Activated gamma-delta T cell (primary cell): ENCODE results near the gene GIMAP8.
"Not testable (repeated sequence)": the region's sequence is repeated elsewhere in the genome, so short reads cannot be mapped to it uniquely, and the experiment has no call there.

Source experiments
- DNase-seq: peaks from one replicate; lab custom pipeline; 2025; lab: John Stamatoyannopoulos, UW

The GIMAP8 gene

GRCh38 chr7:150435390-150436073 lies 14.9 kb upstream of the GIMAP8 start:
- no peak for DNase-seq

GRCh38 chr7:150439967-150440366 lies 10.5 kb upstream of the GIMAP8 start:
- DNase-seq, result no peak

GRCh38 chr7:150441524-150441923 lies 8.9 kb upstream of the GIMAP8 start:
- DNase-seq, result no peak

- no peak for DNase-seq
Observed at GRCh38 chr7:150442811-150443210, 7.6 kb upstream of the GIMAP8 start.

- no peak for DNase-seq
Observed at GRCh38 chr7:150443793-150444540, 6.5 kb upstream of the GIMAP8 start.

- DNase-seq, result no peak
Observed at GRCh38 chr7:150444674-150445365, 5.6 kb upstream of the GIMAP8 start.

- no peak for DNase-seq
Observed at GRCh38 chr7:150446288-150446938, 4.0 kb upstream of the GIMAP8 start.

GRCh38 chr7:150447966-150448788 lies 2.3 kb upstream of the GIMAP8 start:
- no peak for DNase-seq

- DNase-seq, result no peak
Observed at GRCh38 chr7:150448789-150449147, 1.7 kb upstream of the GIMAP8 start.

- DNase-seq, result no peak
Observed at GRCh38 chr7:150449206-150449952, 1.1 kb upstream of the GIMAP8 start.

- DNase-seq, result no peak
Observed at GRCh38 chr7:150451097-150451793, 815 bp downstream of the GIMAP8 start.

- DNase-seq, result no peak
Observed at GRCh38 chr7:150451833-150452461, 1.5 kb downstream of the GIMAP8 start.

GRCh38 chr7:150453181-150453580 lies 2.8 kb downstream of the GIMAP8 start:
- DNase-seq, result no peak

GRCh38 chr7:150453892-150454291 lies 3.5 kb downstream of the GIMAP8 start:
- no peak for DNase-seq

GRCh38 chr7:150457064-150457463 lies 6.6 kb downstream of the GIMAP8 start:
- not testable (repeated sequence) for DNase-seq

GRCh38 chr7:150458235-150458634 lies 7.8 kb downstream of the GIMAP8 start:
- no peak for DNase-seq

- DNase-seq, result no peak
Observed at GRCh38 chr7:150458756-150459155, 8.3 kb downstream of the GIMAP8 start.

- no peak for DNase-seq
Observed at GRCh38 chr7:150461520-150461919, 11.1 kb downstream of the GIMAP8 start.

- no peak for DNase-seq
Observed at GRCh38 chr7:150462413-150462812, 12.0 kb downstream of the GIMAP8 start.

- no peak for DNase-seq
Observed at GRCh38 chr7:150463461-150463860, 13.0 kb downstream of the GIMAP8 start.
